GM19239 (cell line): ENCODE measurements around the gene CCDC169.

ENCODE experiments used
- DNase-seq: peaks from one replicate; pipeline ENCODE4 v3.0.0; 2011; ENCODE audit warnings: low spot score; ENCODE audit not compliant: insufficient read length
- FAIRE-seq: peaks from 2 replicates; lab custom pipeline; 2011; peaks lifted over from hg19 to GRCh38; lab: Jason Lieb, UNC

Gene CCDC169

DNA sequence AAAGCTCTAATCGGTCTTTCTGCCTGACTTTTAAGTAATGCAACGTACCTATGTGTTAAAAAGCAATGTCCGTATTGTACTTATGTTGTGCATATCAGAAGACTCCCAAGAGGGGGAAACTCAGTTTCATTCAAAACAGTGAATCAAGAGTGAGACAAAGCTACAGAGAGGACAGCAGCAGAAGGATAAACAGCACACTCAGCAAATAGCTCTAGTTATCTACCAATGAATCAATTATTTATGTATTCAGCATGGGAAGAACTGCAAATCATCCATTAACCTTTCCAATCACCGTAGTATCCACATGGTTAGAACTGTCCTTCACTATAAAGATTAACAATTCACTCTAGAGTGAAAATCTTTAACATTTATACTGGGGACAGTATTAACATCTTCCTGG, 46.6 kb downstream of the CCDC169 start:
- DNase-seq, result no peak
- FAIRE-seq, result no peak

DNA sequence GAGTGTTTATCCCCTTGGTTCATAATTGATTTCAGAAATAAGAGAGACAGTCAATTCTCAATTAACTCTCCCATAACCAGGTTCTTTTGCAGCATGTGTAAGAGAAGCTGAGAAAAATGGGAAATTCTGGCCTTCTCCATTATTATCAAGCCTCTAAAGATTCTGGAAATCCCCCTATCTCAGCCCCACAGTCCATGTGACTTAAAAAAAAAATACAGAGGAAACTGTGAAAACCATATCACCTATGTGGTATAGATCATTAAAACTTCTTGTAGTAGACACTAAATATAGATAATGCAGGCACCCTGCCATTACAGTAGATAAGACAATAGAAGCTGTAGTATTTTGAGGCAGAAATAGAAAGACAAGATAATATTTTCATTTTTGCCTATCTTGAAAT, 48.9 kb downstream of the CCDC169 start:
- DNase-seq (no peak), FAIRE-seq (no peak)

DNA sequence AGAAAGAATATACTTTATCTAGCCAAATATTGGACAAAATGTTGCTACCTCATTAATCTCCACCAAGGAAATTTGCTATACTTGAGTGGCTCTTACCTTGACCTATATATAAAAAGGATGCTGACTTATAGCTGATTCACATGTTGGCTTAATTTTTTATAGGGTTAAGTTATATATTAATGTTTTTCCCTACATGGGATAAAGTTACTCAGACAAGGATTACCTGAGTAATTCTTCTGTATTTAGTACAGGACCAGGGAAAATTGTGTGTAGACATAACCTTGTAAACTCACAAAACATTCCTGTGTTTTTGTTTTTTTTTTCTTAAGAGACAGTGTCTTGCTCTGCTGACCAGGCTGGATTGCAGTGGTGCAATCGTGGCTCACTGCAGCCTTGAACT, 52.6 kb downstream of the CCDC169 start:
- FAIRE-seq (no peak), DNase-seq (no peak)

DNA sequence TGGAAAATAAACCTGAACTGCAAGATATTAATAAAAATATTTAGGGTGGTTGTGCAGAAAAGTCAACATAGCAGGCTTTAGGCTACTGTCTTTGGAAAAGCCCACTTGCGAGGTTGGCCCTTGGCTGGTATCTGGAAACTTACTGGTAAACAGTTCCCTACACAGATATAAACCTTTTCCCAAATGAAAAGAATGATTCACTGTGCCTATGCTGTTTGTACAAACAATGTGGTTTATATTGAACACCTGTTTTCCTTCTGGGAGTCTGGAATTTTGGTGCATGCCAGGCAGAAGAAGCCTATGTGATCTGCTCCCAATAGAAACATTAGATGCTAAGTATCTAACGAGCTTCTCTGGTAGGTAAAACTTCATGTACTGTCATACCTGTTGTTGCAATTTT, 53.5 kb downstream of the CCDC169 start:
- DNase-seq (no peak), FAIRE-seq (no peak)

DNA sequence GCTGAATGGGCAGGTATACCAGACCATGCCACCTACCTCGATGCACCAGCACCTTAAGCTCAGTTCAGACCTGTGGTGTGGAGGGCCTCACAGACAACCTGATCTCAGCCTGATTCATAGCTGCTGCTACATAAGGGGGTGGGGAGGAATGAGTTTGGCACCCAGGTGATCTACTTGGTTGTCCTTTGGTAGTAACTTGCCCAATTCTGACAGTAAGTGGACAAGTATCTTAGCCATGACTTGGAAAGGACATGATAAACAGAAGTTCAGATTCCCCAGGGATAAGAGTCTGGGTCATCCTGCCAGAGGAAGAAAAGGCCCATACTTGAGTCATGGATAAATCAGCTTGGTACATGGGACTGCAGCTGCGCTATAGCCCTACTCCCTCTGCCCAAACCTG, 54.9 kb downstream of the CCDC169 start:
- DNase-seq (no peak), FAIRE-seq (no peak)

DNA sequence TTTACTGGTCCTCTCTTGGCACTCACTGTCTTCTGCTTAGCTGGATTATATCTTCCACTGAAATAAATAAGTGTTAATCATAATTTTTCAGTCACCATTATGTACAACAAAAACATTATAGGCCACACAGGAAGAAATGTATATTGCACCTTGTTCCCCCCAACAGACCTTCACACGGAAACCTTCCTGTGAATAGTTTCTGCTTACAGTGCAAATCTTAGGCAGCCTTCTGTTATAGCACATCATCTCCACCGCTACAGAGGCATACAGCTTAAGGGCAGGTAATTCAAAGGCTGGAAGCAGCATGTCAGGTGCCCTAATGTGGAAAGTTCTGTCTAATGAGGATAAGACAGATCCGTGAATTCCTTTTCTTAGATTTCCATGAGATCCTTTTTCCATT, 66.4 kb downstream of the CCDC169 start:
- FAIRE-seq, result no peak

DNA sequence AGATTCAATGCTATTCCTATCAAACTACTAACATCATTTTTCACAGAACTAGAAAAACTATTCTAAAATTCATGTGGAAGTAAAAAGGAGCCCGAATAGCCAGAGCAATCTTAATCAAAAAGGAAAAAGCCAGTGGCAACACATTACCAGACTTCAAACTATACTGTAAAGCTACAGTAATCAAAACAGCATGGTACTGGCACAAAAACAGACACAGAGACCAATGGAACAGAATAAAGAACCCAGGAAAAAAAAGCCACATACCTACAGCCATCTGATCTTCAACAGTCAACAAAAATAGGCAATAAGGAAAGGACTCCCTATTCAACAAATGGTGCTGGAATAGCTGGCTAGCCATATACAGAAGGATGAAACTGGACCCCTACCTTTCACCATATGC, 72.9 kb downstream of the CCDC169 start:
- FAIRE-seq (no peak), DNase-seq (no peak)

More for the DNA sequence above, 66.4 kb downstream of the CCDC169 start:
- DNase-seq, result no peak

DNA sequence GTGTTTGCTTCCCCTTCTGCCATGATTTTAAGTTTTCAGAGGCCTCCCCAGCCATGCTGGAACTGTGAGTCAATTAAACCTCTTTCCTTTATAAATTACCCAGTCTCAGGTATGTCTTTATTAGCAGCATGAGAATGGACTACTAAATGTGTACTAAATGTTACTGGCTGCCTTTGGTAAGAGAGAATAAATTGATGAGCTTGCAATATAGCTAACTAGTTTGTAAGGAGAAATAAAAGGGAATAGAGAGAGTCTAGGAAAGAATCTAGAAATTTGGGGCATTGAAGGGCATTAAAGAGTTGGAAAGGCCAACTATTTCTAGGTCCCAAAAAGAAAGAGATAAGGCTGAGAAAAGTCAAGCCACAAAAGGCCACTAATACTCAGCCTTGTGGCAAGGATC, 77.7 kb downstream of the CCDC169 start:
- DNase-seq (no peak), FAIRE-seq (no peak)

DNA sequence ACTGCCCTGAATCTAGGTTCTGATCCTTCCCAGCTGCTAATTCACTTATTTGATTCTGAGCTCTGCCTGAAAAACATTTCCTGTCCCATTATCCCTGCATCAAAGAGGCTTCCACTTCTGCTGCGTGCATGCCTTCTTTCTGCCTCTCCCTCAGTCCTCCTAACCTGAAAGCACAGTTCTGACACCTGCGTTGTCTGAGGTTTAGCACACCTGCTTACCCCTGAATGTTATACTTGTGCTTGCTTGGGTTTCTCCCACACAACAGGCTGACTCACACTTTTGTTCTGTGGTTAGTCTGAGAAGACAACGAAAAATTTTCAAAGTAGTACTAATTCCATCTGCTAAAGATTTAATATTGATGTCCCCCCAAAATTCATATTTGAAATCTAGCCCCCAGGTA, 80.2 kb downstream of the CCDC169 start:
- no peak for FAIRE-seq

DNA sequence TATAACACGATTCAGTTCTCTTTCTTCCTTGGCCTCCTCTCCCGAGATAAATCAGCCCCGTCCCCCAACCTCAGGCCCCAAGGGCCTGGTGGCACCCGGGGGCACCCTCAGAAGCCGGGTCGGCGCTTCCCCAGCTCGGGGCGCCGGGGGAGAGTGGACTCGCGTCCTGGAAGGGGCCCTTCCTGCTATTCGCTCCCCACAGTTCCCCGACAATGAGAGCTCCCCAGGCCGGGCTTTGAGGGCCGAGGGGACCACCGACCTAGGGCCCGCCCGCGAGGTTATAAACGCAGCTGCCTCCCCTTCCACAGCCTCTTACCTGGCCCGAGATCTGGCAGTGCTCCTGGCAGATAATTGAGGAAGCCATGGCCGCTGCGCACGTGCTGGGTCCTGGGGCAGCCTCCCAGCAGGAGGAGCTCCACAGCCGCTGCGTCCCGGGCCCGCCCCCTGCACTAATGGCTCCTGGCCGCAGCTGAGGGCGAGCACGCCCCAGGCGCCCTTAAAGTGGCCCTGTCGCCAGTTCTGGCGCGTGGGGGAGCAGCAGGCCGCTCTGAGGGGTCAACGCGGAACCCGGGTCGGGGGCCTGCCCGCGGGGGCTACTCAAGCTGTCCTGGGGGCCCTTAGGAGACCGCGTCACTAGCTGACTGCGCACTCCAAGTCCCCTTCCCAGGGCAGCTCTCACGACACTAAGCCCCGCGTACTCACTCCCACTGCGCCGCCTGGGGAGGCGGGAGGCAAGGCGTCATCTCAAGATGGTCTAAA, 83.3 kb downstream of the CCDC169 start, which contains the start of gene SOHLH2:
TSS of gene SOHLH2 (minus strand) at position 394 of the 759 bp plus-strand sequence. CDS start at position 364, 30 bp downstream.
- DNase-seq (no peak), FAIRE-seq (no peak)

More for the DNA sequence above, 80.2 kb downstream of the CCDC169 start:
- no peak for DNase-seq

DNA sequence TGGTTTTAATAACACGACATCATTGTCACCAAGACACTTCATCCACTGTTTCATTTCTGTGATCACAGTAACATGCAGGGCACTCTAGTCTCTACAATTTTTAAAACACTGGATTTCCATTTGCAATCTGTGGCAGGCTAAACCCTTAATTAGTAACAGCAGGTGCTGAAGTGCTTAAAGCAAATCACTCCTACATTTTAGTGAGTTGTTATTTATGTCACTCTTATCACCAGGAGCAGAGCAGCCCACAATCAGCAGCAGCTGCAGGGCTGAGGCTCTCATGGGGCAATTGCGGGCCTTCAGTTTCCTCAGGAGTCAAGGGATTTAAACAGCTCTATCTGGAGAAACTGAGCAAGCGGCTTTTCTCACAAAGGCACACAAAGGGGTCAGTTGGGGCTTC, 84.8 kb downstream of the CCDC169 start:
- no peak for FAIRE-seq
- no peak for DNase-seq

DNA sequence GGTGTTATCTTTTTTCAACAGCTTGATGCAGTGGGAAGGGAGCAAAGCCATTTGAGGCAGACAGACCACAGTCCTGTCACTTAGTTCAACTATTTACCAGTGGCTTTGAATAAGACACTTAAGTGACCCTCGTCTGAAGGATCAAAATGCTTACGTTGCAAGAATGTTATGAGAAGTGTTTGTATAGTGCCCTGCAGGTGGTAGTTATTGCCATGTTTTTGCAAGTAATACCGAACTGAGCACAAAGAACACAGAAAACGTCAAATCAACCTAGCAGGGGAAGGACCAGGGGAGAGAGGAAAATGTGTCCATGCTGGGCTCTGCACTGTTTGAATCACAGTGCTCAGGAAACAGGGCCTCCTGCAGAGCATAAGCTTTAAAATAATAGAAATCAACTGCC, 86.0 kb downstream of the CCDC169 start:
- no peak for DNase-seq
- FAIRE-seq, result no peak

DNA sequence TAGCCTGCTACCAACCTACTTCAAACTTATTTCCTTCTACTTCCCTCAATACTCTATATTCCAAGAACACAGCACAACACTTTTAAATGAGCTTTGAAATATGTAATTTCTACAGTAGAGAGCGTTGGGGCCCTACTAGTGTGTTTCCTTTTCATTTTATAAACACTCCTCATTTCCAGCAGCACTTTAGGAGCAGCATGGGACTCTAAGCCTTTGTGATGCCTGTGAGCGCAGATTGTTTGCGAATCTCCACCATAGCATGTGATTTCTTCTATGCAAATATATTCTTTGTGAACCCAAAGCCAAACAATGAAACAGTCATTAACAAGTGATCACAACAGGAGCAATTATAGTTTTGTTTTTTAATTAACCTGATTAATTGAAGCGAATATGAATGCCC, 86.9 kb downstream of the CCDC169 start:
- DNase-seq (no peak), FAIRE-seq (no peak)

DNA sequence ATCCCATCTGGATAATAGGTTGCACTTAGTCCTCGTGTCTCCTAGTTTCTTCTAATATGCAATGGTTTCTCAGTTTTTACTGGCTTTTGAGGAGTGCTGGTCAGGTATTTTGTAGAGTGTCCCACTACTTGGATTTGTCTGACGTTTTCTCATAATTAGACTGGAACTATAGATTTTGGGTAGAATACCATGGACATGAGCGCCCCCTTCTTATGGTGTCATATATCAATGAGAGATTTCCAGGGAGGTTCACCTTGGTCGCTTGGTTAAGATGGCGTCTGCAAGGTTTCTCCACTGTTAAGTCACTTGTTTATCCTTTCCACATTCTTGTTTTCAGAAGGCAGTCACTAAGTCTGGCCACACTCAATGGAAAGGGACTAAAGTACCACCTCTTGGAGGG, 89.9 kb downstream of the CCDC169 start:
- FAIRE-seq (no peak), DNase-seq (no peak)

DNA sequence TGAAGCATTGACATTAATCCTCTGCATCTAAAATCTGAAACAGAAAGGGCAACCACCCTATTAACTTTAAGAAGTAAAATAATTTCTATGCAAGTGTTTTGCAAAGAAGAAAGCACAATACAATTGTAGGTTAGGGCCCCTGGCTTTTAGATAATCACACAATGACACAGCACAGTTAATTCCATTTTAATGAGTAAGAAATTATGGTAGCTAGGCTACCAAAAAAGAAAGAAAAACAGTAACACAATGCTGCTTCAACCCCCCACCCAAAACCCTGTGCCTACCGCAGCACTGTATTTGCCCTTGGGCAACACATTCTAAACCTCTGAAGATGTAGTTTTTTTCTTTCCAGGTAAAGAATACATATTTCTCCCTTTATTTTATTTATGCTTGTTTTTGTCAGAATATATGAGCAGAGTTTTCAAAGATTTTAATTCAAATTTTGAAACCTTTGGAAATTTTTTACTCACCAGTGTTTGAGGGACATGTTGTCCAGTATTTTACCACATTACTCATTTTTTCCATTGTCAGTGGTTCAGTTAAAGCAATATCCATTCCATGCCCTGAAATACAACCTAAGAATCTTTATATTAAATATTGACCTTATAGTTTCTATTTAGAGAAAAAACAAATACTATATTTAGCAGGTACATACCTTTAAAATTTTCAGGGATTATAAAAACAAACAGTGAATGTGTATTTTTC, 104.3 kb downstream of the CCDC169 start:
- no peak for FAIRE-seq
- DNase-seq, result no peak

DNA sequence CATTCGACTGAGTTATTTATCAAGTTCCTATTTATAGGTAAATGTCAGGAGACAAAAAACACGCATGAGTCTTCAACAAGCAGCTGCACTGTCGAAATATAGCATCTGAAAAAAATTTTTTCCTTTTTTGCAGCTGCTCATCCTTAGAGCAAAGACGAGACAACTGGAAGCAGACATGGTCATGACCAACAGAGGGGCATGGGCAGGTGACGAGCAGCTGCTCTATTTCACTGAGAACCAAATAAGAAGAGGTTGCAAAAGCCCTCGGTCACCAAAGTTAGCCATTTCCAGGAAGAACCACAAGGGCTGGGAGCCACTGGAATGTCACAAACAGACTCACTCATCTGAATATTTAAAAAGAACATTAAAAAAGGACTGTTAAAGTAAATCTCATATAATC, 105.4 kb downstream of the CCDC169 start:
- FAIRE-seq (no peak), DNase-seq (no peak)

DNA sequence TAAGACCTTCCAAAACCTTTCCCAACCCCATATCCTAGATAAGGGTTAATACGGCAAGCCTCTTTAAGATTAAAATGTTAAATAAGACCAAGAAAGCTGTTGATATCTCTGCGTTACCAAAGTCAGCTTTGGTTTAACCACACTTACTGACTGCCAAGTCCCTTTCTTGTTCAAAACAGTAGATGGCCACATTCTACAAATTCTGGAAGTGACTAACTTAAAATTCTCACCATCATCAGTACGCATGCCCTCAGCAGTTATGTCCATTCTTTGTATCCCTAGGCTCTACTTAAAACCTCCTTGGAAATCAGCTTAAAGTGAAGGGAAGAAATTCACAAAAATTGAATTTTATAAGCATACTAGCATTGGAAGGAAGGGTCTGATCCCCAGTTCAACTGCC, 106.8 kb downstream of the CCDC169 start:
- DNase-seq (no peak), FAIRE-seq (no peak)

DNA sequence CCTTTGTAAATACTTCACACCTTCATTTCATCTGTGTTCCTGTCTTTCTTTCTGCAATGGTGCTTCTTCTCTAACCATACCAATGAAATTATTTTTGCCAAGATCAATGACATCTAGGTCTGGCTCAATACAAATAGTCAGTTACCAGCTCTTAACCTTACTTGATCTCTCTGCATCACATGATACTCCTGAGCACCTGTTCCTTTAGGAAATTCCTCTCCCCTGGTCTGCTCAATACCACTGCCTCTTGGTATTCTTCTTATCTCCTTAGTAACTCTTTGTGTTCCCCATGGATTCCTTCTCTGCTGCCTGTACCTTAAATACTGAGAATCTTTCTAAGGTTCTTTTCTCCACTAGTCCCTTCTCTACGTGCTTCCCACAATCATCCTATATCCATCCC, 109.2 kb downstream of the CCDC169 start:
- DNase-seq, result no peak
- FAIRE-seq, result no peak

DNA sequence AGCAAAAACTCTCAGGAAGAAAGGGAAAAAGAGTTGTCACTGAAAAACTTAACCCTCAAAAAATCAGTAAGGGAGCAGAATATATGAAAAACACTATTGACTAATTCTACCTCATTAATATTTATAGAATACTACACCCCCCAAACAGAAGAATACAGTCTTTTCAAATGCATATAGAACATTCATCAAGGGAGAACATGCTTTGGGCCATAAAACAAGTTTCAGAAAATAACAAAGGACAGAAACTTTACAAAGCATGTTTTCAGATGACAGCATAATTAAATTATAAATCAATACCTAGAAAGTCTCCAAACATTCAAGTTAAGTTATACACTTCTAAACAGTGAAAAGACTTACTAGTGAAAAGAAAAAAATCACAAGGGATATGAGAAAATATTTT, 113.7 kb downstream of the CCDC169 start:
- DNase-seq (no peak), FAIRE-seq (no peak)
